Measurements from ENCODE around the gene POP5.
"Not testable (repeated sequence)": the region's sequence is repeated elsewhere in the genome, so short reads cannot be mapped to it uniquely, and the experiment has no call there.

POP5 gene

GRCh38 chr12:120536064-120536791 lies 45.0 kb downstream of the POP5 start:
- DNase-seq, result no peak

- peak; percentile 29 to 39 for DNase-seq
Measured at GRCh38 chr12:120534703-120535655, 46.2 kb downstream of the POP5 start.

GRCh38 chr12:120534203-120534702 lies 46.9 kb downstream of the POP5 start, which contains the start of gene RNF10:
RNF10 (plus strand) TSS chr12:120534356; CDS start chr12:120534812, 456 bp downstream.
- peak; percentile 57 to 60 for DNase-seq

- DNase-seq, result no peak
Measured at GRCh38 chr12:120532701-120533238, 48.4 kb downstream of the POP5 start.

GRCh38 chr12:120530418-120530761 lies 50.8 kb downstream of the POP5 start:
- DNase-seq, result not testable (repeated sequence)

GRCh38 chr12:120529641-120530417 lies 51.4 kb downstream of the POP5 start:
- DNase-seq, result no peak

- peak; percentile 80 to 82 for DNase-seq
Measured at GRCh38 chr12:120528861-120529525, 52.2 kb downstream of the POP5 start, which contains the start of gene COQ5. COQ5 (minus strand) TSS chr12:120529158; CDS start chr12:120529141, 17 bp downstream.

All from activated CD4-positive, alpha-beta T cell treated with anti-CD3 and anti-CD28 coated beads, Interleukin-2, amount 50 U/mL, for 4 hours (primary cell).